A673 (cell line): Measurements from ENCODE around the gene NOSTRIN. TPM values are rescaled to one million over a fixed set of nuclear protein-coding genes. Genes with fewer than 3 reads are reported as not detected.
"Not testable (repeated sequence)": the region's sequence is repeated elsewhere in the genome, so short reads cannot be mapped to it uniquely, and the experiment has no call there.

Source experiments
- BruUV-seq: library from RNA; stranded (reverse); fragments of 400-500 nt; replicated peaks from 2 replicates; lab custom pipeline; 2021; lab: Mats Ljungman, UMichigan
- CTCF ChIA-PET: fragments of 300-600 bp; sonication (Branson Sonifier 250); formaldehyde crosslinking; loops from one replicate; lab custom pipeline; 2022; ENCODE audit warnings: antibody characterized with exemption; lab: Charles Lee
- POLR2A ChIA-PET: fragments of 300-600 bp; sonication (Branson Sonifier 250); formaldehyde crosslinking; loops from one replicate; lab custom pipeline; 2022; ENCODE audit warnings: antibody characterized with exemption; ENCODE audit not compliant: low non-redundant PET; lab: Charles Lee
- DNase-seq: peaks from one replicate; pipeline ENCODE4 v3.0.0-alpha.2; 2015; ENCODE audit warnings: low spot score
- H3K27ac ChIP-seq: fragments of 200-600 bp; sonication (generic); 2 replicates; pipeline ENCODE4 v1.5.1; 2016; ENCODE audit warnings: mixed run types, low read depth, mild to moderate bottlenecking, mixed read lengths, antibody characterized with exemption, low read length; ENCODE audit not compliant: poor library complexity, severe bottlenecking
- H3K27me3 ChIP-seq: fragments of 200-600 bp; sonication (generic); replicated peaks from 2 replicates; pipeline ENCODE4 v1.6.1; 2017; ENCODE audit warnings: mixed run types, low read depth, mild to moderate bottlenecking, mixed read lengths, antibody characterized with exemption, low read length; ENCODE audit not compliant: insufficient read depth, poor library complexity
- H3K36me3 ChIP-seq: fragments of 200-600 bp; sonication (generic); 2 replicates; pipeline ENCODE4 v1.6.1; 2016; ENCODE audit warnings: mixed run types, mild to moderate bottlenecking, mixed read lengths, antibody characterized with exemption, low read length; ENCODE audit not compliant: insufficient read depth, poor library complexity, severe bottlenecking
- H3K4me1 ChIP-seq: fragments of 200-600 bp; sonication (generic); 2 replicates; pipeline ENCODE4 v1.6.1; 2017; ENCODE audit warnings: mixed run types, mild to moderate bottlenecking, mixed read lengths, antibody characterized with exemption, low read length; ENCODE audit not compliant: insufficient read depth, poor library complexity, severe bottlenecking
- H3K4me3 ChIP-seq: fragments of 200-600 bp; sonication (generic); 2 replicates; pipeline ENCODE4 v1.5.1; 2016; ENCODE audit warnings: low read depth, mixed run types, mild to moderate bottlenecking, mixed read lengths, low read length; ENCODE audit not compliant: poor library complexity, severe bottlenecking
- H3K9me3 ChIP-seq: fragments of 200-600 bp; sonication (generic); 2 replicates; pipeline ENCODE4 v1.6.1; 2016; ENCODE audit warnings: mixed run types, low read depth, mild to moderate bottlenecking, mixed read lengths, antibody characterized with exemption, low read length; ENCODE audit not compliant: poor library complexity, severe bottlenecking
- EZH2 ChIP-seq: fragments of 200-600 bp; sonication (generic); IDR thresholded peaks from 2 replicates; pipeline ENCODE4 v1.6.1; 2017; ENCODE audit warnings: borderline replicate concordance, low read depth, mild to moderate bottlenecking, mixed read lengths, antibody characterized with exemption, low read length; ENCODE audit not compliant: poor library complexity, severe bottlenecking
- intact Hi-C: fragments of 100-400 bp; cut with micrococcal nuclease; formaldehyde crosslinking; loops from one replicate; pipeline ENCODE4 v1.10.0; 2022; ENCODE audit not compliant: unreplicated experiment
- total RNA-seq: library from RNA; stranded (reverse); gene quantifications from 2 replicates; pipeline ENCODE4 v1.2.3, GENCODE V29; 2021
- TF ChIP-seq, protein P1 (sequence below): fragments of 300-800, 200-600 bp; sonication (generic); conservative IDR thresholded peaks from 2 replicates; pipeline ENCODE4 v1.5.1; 2017; ENCODE audit warnings: low read depth, mild to moderate bottlenecking, antibody characterized with exemption, low read length, moderate library complexity, mixed read lengths

The NOSTRIN gene
- total RNA-seq, 1 experiment from 2014 or later: not detected

- POLR2A ChIA-PET: no interaction called here
Observed at GRCh38 chr2:168789776-168790175, 12.7 kb upstream of the NOSTRIN start.

DNA sequence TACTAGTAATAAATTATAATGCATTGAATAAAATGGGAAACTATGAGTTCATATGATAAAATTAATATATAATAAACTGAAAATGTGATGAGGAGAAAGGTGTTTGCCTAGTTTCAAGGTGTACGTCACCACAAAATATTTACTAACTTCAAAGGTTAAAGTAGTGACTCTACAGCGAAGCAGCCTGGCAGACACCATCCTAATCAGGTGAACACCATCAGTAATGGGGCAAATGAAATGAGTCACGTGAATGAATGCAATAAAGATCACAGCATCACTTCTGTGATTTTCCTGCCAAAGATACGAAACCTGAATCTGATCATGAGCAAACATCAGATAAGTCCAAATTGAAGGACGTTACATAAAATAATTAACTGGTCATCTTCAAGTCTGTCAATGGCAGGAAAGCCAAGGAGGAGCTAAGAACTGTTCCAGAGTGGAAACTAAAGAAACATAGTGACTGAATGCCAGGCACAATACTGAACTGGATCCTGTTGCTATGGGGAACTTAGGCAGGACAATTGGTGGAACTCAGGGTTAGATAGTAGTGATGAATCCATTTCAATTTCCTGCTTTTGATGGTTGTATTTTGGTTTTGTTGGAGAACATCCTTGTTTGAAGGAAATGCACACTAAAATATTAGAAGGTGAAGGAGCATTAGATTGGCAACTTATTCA is 12.1 kb upstream of the NOSTRIN start:
- Histone ChIP-seq H3K4me3 (no peak overlapping the region), H3K4me1 (no peaks in the 10 kb centered on the region), H3K27me3 (no peaks in the 10 kb centered on the region), H3K9me3 (no peaks in the 10 kb centered on the region), H3K27ac (no peak overlapping the region), H3K36me3 (no peaks in the 10 kb centered on the region)
- no peak for DNase-seq
- no TSS peak for BruUV-seq
- ChIA-PET POLR2A (no interaction called here), CTCF (no interaction called here)
- intact Hi-C loops: no loop called here
- TF ChIP-seq, protein P1, sequence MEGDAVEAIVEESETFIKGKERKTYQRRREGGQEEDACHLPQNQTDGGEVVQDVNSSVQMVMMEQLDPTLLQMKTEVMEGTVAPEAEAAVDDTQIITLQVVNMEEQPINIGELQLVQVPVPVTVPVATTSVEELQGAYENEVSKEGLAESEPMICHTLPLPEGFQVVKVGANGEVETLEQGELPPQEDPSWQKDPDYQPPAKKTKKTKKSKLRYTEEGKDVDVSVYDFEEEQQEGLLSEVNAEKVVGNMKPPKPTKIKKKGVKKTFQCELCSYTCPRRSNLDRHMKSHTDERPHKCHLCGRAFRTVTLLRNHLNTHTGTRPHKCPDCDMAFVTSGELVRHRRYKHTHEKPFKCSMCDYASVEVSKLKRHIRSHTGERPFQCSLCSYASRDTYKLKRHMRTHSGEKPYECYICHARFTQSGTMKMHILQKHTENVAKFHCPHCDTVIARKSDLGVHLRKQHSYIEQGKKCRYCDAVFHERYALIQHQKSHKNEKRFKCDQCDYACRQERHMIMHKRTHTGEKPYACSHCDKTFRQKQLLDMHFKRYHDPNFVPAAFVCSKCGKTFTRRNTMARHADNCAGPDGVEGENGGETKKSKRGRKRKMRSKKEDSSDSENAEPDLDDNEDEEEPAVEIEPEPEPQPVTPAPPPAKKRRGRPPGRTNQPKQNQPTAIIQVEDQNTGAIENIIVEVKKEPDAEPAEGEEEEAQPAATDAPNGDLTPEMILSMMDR: no peak
- TF ChIP-seq EZH2: no peak

More at GRCh38 chr2:168789776-168790175, 12.7 kb upstream of the NOSTRIN start:
- no peak for DNase-seq
- Histone ChIP-seq H3K4me3 (no peak overlapping the region), H3K36me3 (no peaks in the 10 kb centered on the region), H3K27me3 (no peaks in the 10 kb centered on the region), H3K4me1 (no peaks in the 10 kb centered on the region), H3K9me3 (no peaks in the 10 kb centered on the region), H3K27ac (no peak overlapping the region)
- CTCF ChIA-PET: no interaction called here
- no peak for TF ChIP-seq EZH2
- TF ChIP-seq, protein P1: no peak
- no TSS peak for BruUV-seq
- intact Hi-C loops: no loop called here

- DNase-seq, H3K36me3 ChIP-seq, POLR2A ChIA-PET, H3K27ac ChIP-seq, H3K9me3 ChIP-seq, intact Hi-C loops, BruUV-seq, H3K4me1 ChIP-seq, H3K4me3 ChIP-seq, CTCF ChIA-PET, H3K27me3 ChIP-seq: not testable (repeated sequence)
Observed at GRCh38 chr2:168791140-168791539, 11.3 kb upstream of the NOSTRIN start.

GRCh38 chr2:168793596-168793995 is 8.8 kb upstream of the NOSTRIN start:
- no peak overlapping the region for H3K27ac ChIP-seq
- TF ChIP-seq, protein P1: no peak
- no peak for TF ChIP-seq EZH2
- no peaks in the 10 kb centered on the region for H3K9me3 ChIP-seq
- ChIA-PET CTCF (no interaction called here), POLR2A (no interaction called here)
- BruUV-seq: no TSS peak
- no peak overlapping the region for H3K4me3 ChIP-seq
- DNase-seq: no peak
- H3K36me3 ChIP-seq: no peaks in the 10 kb centered on the region
- intact Hi-C loops: no loop called here
- H3K4me1 ChIP-seq: peaks cover 10% of the 10 kb centered on the region
- H3K27me3 ChIP-seq: no peaks in the 10 kb centered on the region
